NCI-H2107 (cell line): Measurements from ENCODE around the gene TSPAN32.

Experiments
- DNase-seq: peaks from one replicate; lab custom pipeline; 2025; lab: John Stamatoyannopoulos, UW

Gene TSPAN32

GRCh38 chr11:2289350-2289749 is 12.5 kb upstream of the TSPAN32 start:
- DNase-seq: no peak

GRCh38 chr11:2289859-2290258 is 12.0 kb upstream of the TSPAN32 start:
- DNase-seq: no peak

GRCh38 chr11:2290351-2290841 is 11.4 kb upstream of the TSPAN32 start:
- DNase-seq: no peak

GRCh38 chr11:2293531-2293971 is 8.3 kb upstream of the TSPAN32 start:
- no peak for DNase-seq

GRCh38 chr11:2293984-2294925 is 7.6 kb upstream of the TSPAN32 start:
- DNase-seq: no peak

GRCh38 chr11:2294926-2295290 is 6.9 kb upstream of the TSPAN32 start:
- no peak for DNase-seq

- DNase-seq: no peak
These were observed 5.6 kb upstream of the TSPAN32 start for GRCh38 chr11:2295971-2296912.

- DNase-seq: no peak
These were observed 4.7 kb upstream of the TSPAN32 start for GRCh38 chr11:2296913-2297622.

GRCh38 chr11:2297623-2298030 is 4.2 kb upstream of the TSPAN32 start:
- DNase-seq: no peak

- DNase-seq: no peak
These were observed 3.5 kb upstream of the TSPAN32 start for GRCh38 chr11:2298131-2298794.

GRCh38 chr11:2298795-2299761 is 2.7 kb upstream of the TSPAN32 start:
- no peak for DNase-seq

- DNase-seq: no peak
These were observed 2.0 kb upstream of the TSPAN32 start for GRCh38 chr11:2299773-2300172.

- no peak for DNase-seq
These were observed 1.4 kb upstream of the TSPAN32 start for GRCh38 chr11:2300290-2300935.

- DNase-seq: no peak
These were observed 730 bp upstream of the TSPAN32 start for GRCh38 chr11:2300936-2301630.

GRCh38 chr11:2302306-2302895 is 588 bp downstream of the TSPAN32 start:
- DNase-seq: no peak

GRCh38 chr11:2302896-2303626 is 1.2 kb downstream of the TSPAN32 start:
- no peak for DNase-seq

- no peak for DNase-seq
These were observed 2.1 kb downstream of the TSPAN32 start for GRCh38 chr11:2303627-2304505.
